Fibroblast of lung (primary cell): ENCODE data around the gene EIF4B.

ENCODE experiments used
- EZH2 ChIP-seq: IDR thresholded peaks from 2 replicates; pipeline ENCODE4 v1.5.1; 2012; ENCODE audit warnings: low read length, control low read depth, mild to moderate bottlenecking; ENCODE audit errors: missing control alignments
- TF ChIP-seq, protein P1 (sequence below), 2 donors: IDR thresholded peaks in 1 of 2; conservative IDR thresholded peaks in 1 of 2; 1 replicate in 1 of 2; 2 replicates in 1 of 2; pipeline ENCODE4 v1.5.1; 2011 to 2012; ENCODE audit warnings: low read length in 2 of 2, control low read depth in 1 of 2, inconsistent platforms in 1 of 2, low read depth in 1 of 2, mild to moderate bottlenecking in 1 of 2

DNA sequence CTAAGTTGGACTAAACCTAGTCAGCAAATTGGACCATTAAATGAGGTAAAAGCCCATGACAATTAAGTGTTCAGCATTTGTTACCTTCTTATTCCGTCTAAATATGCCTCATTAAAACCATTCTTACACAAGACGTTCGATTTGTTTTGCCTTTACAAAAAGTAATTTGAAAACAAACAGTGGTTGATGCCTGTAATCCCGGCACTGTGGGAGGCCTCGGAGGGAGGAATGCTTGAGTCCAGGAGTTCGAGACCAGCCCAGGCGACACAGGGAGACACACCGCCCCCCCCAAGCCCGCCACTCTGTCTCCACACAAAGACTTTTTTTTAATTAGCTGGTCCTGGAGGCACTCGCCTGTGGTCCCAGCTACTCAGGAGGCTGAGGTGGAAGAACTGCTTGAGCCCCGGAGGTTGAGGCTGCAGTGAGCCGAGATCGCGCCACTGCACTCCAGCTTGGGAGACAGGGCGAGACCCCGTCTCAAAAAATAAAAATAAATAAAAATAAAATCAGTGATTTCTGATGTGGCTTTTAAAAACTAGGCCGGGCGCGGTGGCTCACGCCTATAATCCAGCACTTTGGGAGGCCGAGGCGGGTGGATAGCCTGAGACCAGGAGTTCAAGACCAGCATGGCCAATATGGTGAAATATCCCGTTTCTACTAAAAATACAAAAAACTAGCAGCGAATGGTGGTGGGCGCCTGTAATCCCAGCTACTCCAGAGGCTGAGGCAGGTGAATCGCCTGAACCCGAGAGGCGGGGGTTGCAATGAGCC lies 856 bp upstream of the EIF4B start:
- TF ChIP-seq, protein P1, sequence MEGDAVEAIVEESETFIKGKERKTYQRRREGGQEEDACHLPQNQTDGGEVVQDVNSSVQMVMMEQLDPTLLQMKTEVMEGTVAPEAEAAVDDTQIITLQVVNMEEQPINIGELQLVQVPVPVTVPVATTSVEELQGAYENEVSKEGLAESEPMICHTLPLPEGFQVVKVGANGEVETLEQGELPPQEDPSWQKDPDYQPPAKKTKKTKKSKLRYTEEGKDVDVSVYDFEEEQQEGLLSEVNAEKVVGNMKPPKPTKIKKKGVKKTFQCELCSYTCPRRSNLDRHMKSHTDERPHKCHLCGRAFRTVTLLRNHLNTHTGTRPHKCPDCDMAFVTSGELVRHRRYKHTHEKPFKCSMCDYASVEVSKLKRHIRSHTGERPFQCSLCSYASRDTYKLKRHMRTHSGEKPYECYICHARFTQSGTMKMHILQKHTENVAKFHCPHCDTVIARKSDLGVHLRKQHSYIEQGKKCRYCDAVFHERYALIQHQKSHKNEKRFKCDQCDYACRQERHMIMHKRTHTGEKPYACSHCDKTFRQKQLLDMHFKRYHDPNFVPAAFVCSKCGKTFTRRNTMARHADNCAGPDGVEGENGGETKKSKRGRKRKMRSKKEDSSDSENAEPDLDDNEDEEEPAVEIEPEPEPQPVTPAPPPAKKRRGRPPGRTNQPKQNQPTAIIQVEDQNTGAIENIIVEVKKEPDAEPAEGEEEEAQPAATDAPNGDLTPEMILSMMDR (conservative IDR thresholded peaks at IDR 0.05 in 1 of 2, IDR thresholded peaks at IDR 0.05 in 1 of 2; ENCODE audit: low read depth in 1 of 2, low read length in 2 of 2): no peak
- TF ChIP-seq EZH2: no peak
